NB4 (cell line): ENCODE measurements around the gene EDIL3.

ENCODE experiments used
- MYC ChIP-seq: IDR thresholded peaks from 2 replicates; pipeline ENCODE4 v1.6.1; 2011; ENCODE audit warnings: low read depth, low read length
- POLR2A ChIP-seq: IDR thresholded peaks from 2 replicates; pipeline ENCODE4 v1.6.1; 2011; ENCODE audit warnings: mild to moderate bottlenecking; ENCODE audit not compliant: insufficient read length; ENCODE audit errors: extremely low read depth
- TF ChIP-seq, protein P1 (sequence below): IDR thresholded peaks from one replicate; pipeline ENCODE4 v1.5.1; 2012; ENCODE audit warnings: low read depth, low read length
- TF ChIP-seq, protein P2 (sequence below): IDR thresholded peaks from 2 replicates; pipeline ENCODE4 v1.6.1; 2011; ENCODE audit warnings: low read depth, low read length

DNA sequence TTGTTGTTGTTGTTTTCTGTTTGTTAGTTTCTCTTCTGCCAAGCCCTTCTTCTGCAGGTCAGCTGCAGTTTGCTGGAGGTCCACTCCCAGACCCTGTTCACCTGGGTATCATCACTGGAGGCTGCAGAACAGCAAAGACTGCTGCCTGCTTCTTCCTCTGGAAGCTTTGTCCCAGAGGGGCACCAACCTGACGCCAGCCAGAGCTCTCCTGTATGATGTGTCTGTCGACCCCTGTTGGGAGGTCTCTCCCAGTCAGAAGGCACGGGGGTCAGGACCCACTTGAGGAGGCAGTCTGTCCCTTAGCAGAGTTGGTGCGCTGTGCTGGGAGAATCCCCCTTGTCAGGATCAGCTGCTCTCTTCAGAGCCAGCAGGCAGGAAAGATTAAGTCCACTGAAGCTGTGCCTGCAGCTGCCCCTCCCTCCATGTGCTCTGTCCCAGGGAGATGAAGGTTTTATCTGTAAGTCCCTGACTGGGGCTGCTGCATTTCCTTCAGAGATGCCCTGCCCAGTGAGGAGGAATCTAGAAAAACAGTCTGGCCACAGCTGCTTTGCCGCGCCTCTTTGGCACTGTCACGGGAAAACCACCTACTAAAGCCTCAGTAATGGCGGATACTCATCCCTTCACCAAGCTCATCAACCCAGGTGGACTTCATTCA, 299.2 kb downstream of the EDIL3 start:
- TF ChIP-seq POLR2A = no peak
- TF ChIP-seq, protein P1, sequence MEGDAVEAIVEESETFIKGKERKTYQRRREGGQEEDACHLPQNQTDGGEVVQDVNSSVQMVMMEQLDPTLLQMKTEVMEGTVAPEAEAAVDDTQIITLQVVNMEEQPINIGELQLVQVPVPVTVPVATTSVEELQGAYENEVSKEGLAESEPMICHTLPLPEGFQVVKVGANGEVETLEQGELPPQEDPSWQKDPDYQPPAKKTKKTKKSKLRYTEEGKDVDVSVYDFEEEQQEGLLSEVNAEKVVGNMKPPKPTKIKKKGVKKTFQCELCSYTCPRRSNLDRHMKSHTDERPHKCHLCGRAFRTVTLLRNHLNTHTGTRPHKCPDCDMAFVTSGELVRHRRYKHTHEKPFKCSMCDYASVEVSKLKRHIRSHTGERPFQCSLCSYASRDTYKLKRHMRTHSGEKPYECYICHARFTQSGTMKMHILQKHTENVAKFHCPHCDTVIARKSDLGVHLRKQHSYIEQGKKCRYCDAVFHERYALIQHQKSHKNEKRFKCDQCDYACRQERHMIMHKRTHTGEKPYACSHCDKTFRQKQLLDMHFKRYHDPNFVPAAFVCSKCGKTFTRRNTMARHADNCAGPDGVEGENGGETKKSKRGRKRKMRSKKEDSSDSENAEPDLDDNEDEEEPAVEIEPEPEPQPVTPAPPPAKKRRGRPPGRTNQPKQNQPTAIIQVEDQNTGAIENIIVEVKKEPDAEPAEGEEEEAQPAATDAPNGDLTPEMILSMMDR = no peak
- TF ChIP-seq, protein P2, sequence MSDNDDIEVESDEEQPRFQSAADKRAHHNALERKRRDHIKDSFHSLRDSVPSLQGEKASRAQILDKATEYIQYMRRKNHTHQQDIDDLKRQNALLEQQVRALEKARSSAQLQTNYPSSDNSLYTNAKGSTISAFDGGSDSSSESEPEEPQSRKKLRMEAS = no peak
- no peak for TF ChIP-seq MYC
